ENCODE measurements around the gene PMM1.
"Not testable (repeated sequence)": the region's sequence is repeated elsewhere in the genome, so short reads cannot be mapped to it uniquely, and the experiment has no call there.

The PMM1 gene

GRCh38 chr22:41564563-41564962 lies 25.1 kb downstream of the PMM1 start:
- DNase-seq (ENCODE audit: extremely low read depth in 1 of 2, low read depth in 1 of 2): no peak

GRCh38 chr22:41563051-41563711 lies 26.5 kb downstream of the PMM1 start:
- DNase-seq (ENCODE audit: extremely low read depth in 1 of 2, low read depth in 1 of 2): no peak

GRCh38 chr22:41562461-41562860 lies 27.2 kb downstream of the PMM1 start:
- DNase-seq (ENCODE audit: extremely low read depth in 1 of 2, low read depth in 1 of 2): no peak

- no peak for DNase-seq (ENCODE audit: extremely low read depth in 1 of 2, low read depth in 1 of 2)
Observed at GRCh38 chr22:41561788-41562187, 27.9 kb downstream of the PMM1 start.

GRCh38 chr22:41561335-41561734 lies 28.3 kb downstream of the PMM1 start:
- no peak for DNase-seq (ENCODE audit: extremely low read depth in 1 of 2, low read depth in 1 of 2)

- no peak for DNase-seq (ENCODE audit: extremely low read depth in 1 of 2, low read depth in 1 of 2)
Observed at GRCh38 chr22:41560095-41560471, 29.6 kb downstream of the PMM1 start.

GRCh38 chr22:41558241-41558630 lies 31.4 kb downstream of the PMM1 start:
- DNase-seq (ENCODE audit: extremely low read depth in 1 of 2, low read depth in 1 of 2): not testable (repeated sequence)

- DNase-seq (ENCODE audit: extremely low read depth in 1 of 2, low read depth in 1 of 2): no peak
Observed at GRCh38 chr22:41557401-41558240, 32.0 kb downstream of the PMM1 start.

GRCh38 chr22:41556561-41556960 lies 33.1 kb downstream of the PMM1 start:
- no peak for DNase-seq (ENCODE audit: extremely low read depth in 1 of 2, low read depth in 1 of 2)

GRCh38 chr22:41555325-41555982 lies 34.2 kb downstream of the PMM1 start:
- no peak for DNase-seq (ENCODE audit: extremely low read depth in 1 of 2, low read depth in 1 of 2)

- no peak for DNase-seq (ENCODE audit: extremely low read depth in 1 of 2, low read depth in 1 of 2)
Observed at GRCh38 chr22:41551877-41552582, 37.6 kb downstream of the PMM1 start.

- DNase-seq (ENCODE audit: extremely low read depth in 1 of 2, low read depth in 1 of 2): no peak
Observed at GRCh38 chr22:41550952-41551491, 38.6 kb downstream of the PMM1 start.

- no peak for DNase-seq (ENCODE audit: extremely low read depth in 1 of 2, low read depth in 1 of 2)
Observed at GRCh38 chr22:41548830-41549211, 40.8 kb downstream of the PMM1 start.

- no peak for DNase-seq (ENCODE audit: extremely low read depth in 1 of 2, low read depth in 1 of 2)
Observed at GRCh38 chr22:41544671-41545476, 44.8 kb downstream of the PMM1 start.

GRCh38 chr22:41543854-41544670 lies 45.6 kb downstream of the PMM1 start, which contains the start of gene POLR3H:
POLR3H (minus strand) TSS chr22:41544470; CDS start chr22:41544101, 369 bp downstream.
- DNase-seq (ENCODE audit: extremely low read depth in 1 of 2, low read depth in 1 of 2): peak; percentile 94 to 98

GRCh38 chr22:41542224-41542623 lies 47.4 kb downstream of the PMM1 start:
- no peak for DNase-seq (ENCODE audit: extremely low read depth in 1 of 2, low read depth in 1 of 2)

GRCh38 chr22:41541484-41541883 lies 48.2 kb downstream of the PMM1 start:
- no peak for DNase-seq (ENCODE audit: extremely low read depth in 1 of 2, low read depth in 1 of 2)

- DNase-seq (ENCODE audit: extremely low read depth in 1 of 2, low read depth in 1 of 2): no peak
Observed at GRCh38 chr22:41540365-41540764, 49.3 kb downstream of the PMM1 start.

GRCh38 chr22:41540006-41540315 lies 49.7 kb downstream of the PMM1 start:
- no peak for DNase-seq (ENCODE audit: extremely low read depth in 1 of 2, low read depth in 1 of 2)
